Glutamatergic neuron (in vitro differentiated cells): ENCODE data around the gene BMPR2. TPM values are rescaled to one million over a fixed set of nuclear protein-coding genes. Genes with fewer than 3 reads are reported as not detected.

Source experiments
- DNase-seq: peaks from one replicate; pipeline ENCODE4 v3.0.0; 2022
- H3K27ac Mint-ChIP-seq: one replicate; pipeline ENCODE4 v1.8.0; 2020; ENCODE audit warnings: mild to moderate bottlenecking, mixed read lengths, inconsistent platforms; ENCODE audit not compliant: unreplicated experiment
- H3K27me3 Mint-ChIP-seq: one replicate; pipeline ENCODE4 v1.8.0; 2020; ENCODE audit warnings: mild to moderate bottlenecking, moderate library complexity, mixed read lengths, inconsistent platforms; ENCODE audit not compliant: unreplicated experiment
- H3K36me3 Mint-ChIP-seq: one replicate; pipeline ENCODE4 v1.8.0; 2020; ENCODE audit warnings: mild to moderate bottlenecking, mixed read lengths, inconsistent platforms; ENCODE audit not compliant: unreplicated experiment
- H3K4me1 Mint-ChIP-seq: one replicate; pipeline ENCODE4 v1.8.0; 2020; ENCODE audit warnings: mild to moderate bottlenecking, low read depth, mixed read lengths, inconsistent platforms; ENCODE audit not compliant: unreplicated experiment
- H3K4me3 Mint-ChIP-seq: one replicate; pipeline ENCODE4 v1.8.0; 2020; ENCODE audit warnings: mild to moderate bottlenecking, mixed read lengths, inconsistent platforms; ENCODE audit not compliant: unreplicated experiment
- H3K9me3 Mint-ChIP-seq: one replicate; pipeline ENCODE4 v1.8.0; 2020; ENCODE audit warnings: mild to moderate bottlenecking, moderate library complexity, mixed read lengths, inconsistent platforms; ENCODE audit not compliant: unreplicated experiment
- CTCF ChIP-seq: fragments of 200-600 bp; sonication (generic); IDR thresholded peaks from one replicate; pipeline ENCODE4 v1.5.0; 2021; ENCODE audit not compliant: partially characterized antibody, unreplicated experiment
- total RNA-seq: library from RNA; stranded (reverse); fragmentation: NEBNext Ultra II Directional; extraction: Animal tissue kit (Norgen Biotek cat#: 25700); gene quantifications from one replicate; pipeline ENCODE4 v1.2.1, GENCODE V29; 2021; ENCODE audit not compliant: unreplicated experiment

The BMPR2 gene
- total RNA-seq, 1 donor from 2014 or later = 95.0 TPM

GRCh38 chr2:202442882-202443281, 66.8 kb downstream of the BMPR2 start:
- DNase-seq = no peak
- Mint-ChIP-seq H3K4me3 (no peak overlapping the region), H3K36me3 (peaks cover 4% of the 10 kb centered on the region), H3K27ac (peak overlapping the region; percentile 67), H3K27me3 (peaks cover 2% of the 10 kb centered on the region), H3K4me1 (peaks cover 14% of the 10 kb centered on the region), H3K9me3 (peaks cover 8% of the 10 kb centered on the region)
- TF ChIP-seq CTCF = no peak

GRCh38 chr2:202444000-202444399, 67.9 kb downstream of the BMPR2 start:
- H3K36me3 Mint-ChIP-seq = peaks cover 8% of the 10 kb centered on the region
- H3K9me3 Mint-ChIP-seq = peaks cover 10% of the 10 kb centered on the region
- H3K4me3 Mint-ChIP-seq = no peak overlapping the region
- peaks cover 4% of the 10 kb centered on the region for H3K27me3 Mint-ChIP-seq
- no peak for DNase-seq
- no peak overlapping the region for H3K27ac Mint-ChIP-seq
- TF ChIP-seq CTCF = no peak
- peaks cover 8% of the 10 kb centered on the region for H3K4me1 Mint-ChIP-seq

GRCh38 chr2:202449344-202449743, 73.2 kb downstream of the BMPR2 start:
- H3K9me3 Mint-ChIP-seq = peaks cover 2% of the 10 kb centered on the region
- DNase-seq = no peak
- H3K27ac Mint-ChIP-seq = no peak overlapping the region
- TF ChIP-seq CTCF = no peak
- no peak overlapping the region for H3K4me3 Mint-ChIP-seq
- peaks cover 2% of the 10 kb centered on the region for H3K27me3 Mint-ChIP-seq
- H3K36me3 Mint-ChIP-seq = peaks cover 4% of the 10 kb centered on the region
- no peaks in the 10 kb centered on the region for H3K4me1 Mint-ChIP-seq

- no peak for DNase-seq
- Mint-ChIP-seq H3K4me1 (no peaks in the 10 kb centered on the region), H3K9me3 (peaks cover 2% of the 10 kb centered on the region), H3K27me3 (peaks cover 2% of the 10 kb centered on the region), H3K4me3 (no peak overlapping the region), H3K27ac (no peak overlapping the region), H3K36me3 (peaks cover 4% of the 10 kb centered on the region)
- no peak for TF ChIP-seq CTCF
These were observed 74.7 kb downstream of the BMPR2 start for GRCh38 chr2:202450785-202451184.

- no peak overlapping the region for H3K27ac Mint-ChIP-seq
- H3K4me1 Mint-ChIP-seq = no peaks in the 10 kb centered on the region
- H3K36me3 Mint-ChIP-seq = peaks cover 4% of the 10 kb centered on the region
- H3K4me3 Mint-ChIP-seq = no peak overlapping the region
- H3K9me3 Mint-ChIP-seq = peaks cover 5% of the 10 kb centered on the region
- DNase-seq = no peak
- TF ChIP-seq CTCF = no peak
- peaks cover 2% of the 10 kb centered on the region for H3K27me3 Mint-ChIP-seq
These were observed 76.6 kb downstream of the BMPR2 start for GRCh38 chr2:202452744-202453143.
